ENCODE results near the gene ST7.

Gene ST7

DNA sequence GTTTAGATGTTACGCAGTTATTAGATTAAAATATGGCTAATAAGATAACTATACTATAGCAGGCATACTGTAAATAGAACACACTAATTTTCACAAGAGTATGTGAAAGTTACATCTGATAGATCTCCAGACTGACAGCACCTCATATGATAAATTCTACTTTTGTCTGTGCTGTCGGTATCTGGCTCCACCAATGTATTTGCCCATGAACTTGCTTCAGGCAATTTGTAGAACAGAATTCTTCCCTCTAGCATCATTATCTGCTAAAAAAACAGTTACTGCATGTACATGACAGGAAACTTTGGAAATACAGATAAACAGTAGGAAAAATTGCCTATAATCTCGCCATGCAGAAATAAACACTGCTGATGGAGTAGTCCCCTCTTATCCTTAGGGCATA, 231.8 kb downstream of the ST7 start:
- no peak for DNase-seq (ENCODE audit: extremely low spot score)
- CTCF ChIA-PET = no interaction called here
- TF ChIP-seq SUZ12 (IDR thresholded peaks at IDR 0.05) (no peak), SP1 (IDR thresholded peaks at IDR 0.05) (no peak), FOXA1 (IDR thresholded peaks at IDR 0.05) (no peak), LEF1 (IDR thresholded peaks at IDR 0.05; ENCODE audit: borderline replicate concordance) (no peak), L3MBTL2 (conservative IDR thresholded peaks at IDR 0.05) (no peak), FOXM1 (IDR thresholded peaks at IDR 0.05; ENCODE audit: borderline replicate concordance) (no peak), ELF4 (IDR thresholded peaks at IDR 0.05) (no peak), NFRKB (IDR thresholded peaks at IDR 0.05) (no peak), HDGF (IDR thresholded peaks at IDR 0.05; ENCODE audit: borderline replicate concordance) (no peak)
- POLR2A ChIA-PET = no interaction called here

DNA sequence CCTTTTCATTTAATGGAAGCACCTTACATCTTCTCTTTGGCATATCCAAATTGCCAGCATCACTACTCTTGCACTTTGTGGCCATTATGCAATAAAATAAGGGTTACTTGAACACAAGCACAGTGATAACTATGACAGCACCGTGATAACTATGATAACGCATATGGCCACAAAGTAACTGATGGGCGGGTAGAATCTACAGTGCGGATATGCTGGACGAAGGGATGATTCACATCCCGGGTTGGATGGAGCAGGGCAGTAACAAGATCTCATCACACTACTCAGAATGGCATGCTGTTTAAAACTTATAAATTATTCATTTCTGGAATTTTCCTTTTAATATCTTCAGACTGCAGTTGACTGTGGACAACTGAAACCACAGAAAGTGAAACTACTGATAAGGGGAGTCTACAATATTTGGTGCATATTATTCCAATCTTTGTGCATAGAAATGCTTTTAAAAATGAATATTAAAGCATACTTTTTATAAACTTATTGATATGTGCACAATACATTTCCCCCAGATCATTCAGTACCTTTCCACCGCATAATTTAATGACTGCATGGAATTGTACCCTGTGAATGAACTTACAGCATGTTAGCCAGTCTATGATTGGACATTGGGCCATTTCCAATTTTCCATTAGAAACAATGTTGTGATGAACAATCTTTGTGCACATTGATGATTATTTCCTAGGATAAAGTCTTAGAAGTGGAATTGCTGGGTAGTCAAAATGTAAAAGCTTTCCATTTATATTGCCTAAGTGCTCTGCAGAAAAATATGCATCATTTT, 233.1 kb downstream of the ST7 start:
- no peak for DNase-seq (ENCODE audit: extremely low spot score)
- ChIA-PET POLR2A (no interaction called here), CTCF (no interaction called here)
- TF ChIP-seq NFRKB (IDR thresholded peaks at IDR 0.05) (no peak), CTBP1 (IDR thresholded peaks at IDR 0.05; ENCODE audit: borderline replicate concordance) (no peak)

DNA sequence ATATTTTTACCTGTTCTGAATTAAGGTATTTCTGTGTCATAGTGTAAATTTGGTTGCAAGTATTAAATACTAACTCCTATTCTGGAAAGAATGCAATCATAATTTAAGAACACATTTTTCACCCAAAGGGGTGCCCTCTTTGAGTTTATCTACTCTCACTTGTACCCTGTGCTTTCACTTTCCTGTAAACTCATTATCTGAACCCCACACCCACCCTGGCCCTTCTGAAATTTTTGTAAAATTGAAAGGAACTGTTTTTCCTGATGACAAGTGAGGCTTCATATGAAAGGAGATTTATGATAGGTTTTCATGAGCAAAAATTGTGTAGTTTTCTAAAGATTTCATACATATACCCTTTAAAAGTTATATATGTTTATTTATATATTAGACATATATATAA, 235.1 kb downstream of the ST7 start:
- ChIA-PET POLR2A (no interaction called here), CTCF (no interaction called here)
- DNase-seq (ENCODE audit: extremely low spot score) = no peak
- no peak for TF ChIP-seq FOXM1 (IDR thresholded peaks at IDR 0.05; ENCODE audit: borderline replicate concordance)
- TF ChIP-seq NFRKB (IDR thresholded peaks at IDR 0.05) = no peak

DNA sequence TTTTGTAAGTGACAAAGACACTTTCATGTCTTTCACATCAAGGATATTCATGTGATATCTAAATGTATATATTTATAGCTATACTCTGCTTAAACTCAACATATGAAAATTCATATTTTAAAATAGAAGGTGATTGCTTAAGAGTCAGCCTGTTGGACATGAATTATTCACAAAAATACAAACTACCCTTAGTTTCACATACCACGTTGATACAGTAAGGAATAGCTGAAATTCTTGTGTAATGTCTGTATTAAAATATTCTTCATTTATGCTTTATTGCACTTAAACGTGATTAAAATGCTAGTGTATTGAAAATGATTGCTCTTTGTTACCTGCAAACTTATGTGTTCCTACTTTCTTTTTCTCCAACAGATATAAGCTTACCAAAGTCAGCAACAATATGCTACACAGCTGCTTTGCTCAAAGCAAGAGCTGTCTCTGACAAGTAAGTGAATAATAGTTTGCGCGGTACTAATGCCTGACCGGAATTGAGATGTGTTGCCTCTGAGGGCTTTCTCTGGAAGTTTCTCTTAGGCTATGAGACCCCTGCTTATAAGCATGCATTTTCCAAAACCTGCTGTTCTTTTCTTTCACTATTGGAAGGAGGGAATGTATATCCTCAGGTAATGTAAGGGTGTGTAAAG, 235.8 kb downstream of the ST7 start:
- POLR2A ChIA-PET = no interaction called here

DNA sequence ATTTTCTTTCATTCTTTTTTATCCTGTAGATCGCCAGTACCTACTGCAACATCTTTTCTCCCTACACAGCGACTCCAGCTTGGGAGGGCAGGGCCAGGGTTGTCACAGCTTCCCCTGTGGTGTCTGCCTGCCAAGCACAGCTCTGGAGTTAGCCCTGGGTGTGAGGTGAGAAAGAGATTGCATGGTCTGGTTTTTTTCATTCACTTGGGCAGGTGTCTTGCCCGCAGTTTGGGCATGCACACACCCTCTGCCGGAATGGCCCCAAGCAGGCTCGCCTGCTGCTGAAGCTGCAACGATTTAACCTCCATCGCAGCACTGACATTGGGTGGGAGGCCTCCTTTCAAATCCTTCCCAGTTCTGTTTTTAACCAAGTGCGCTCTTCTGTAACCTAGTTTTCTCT, 236.8 kb downstream of the ST7 start:
- no peak for DNase-seq (ENCODE audit: extremely low spot score)
- ChIA-PET POLR2A (no interaction called here), CTCF (no interaction called here)
- TF ChIP-seq TARDBP (IDR thresholded peaks at IDR 0.05) (no peak), LEF1 (IDR thresholded peaks at IDR 0.05; ENCODE audit: borderline replicate concordance) (no peak)

More for the DNA sequence above, 235.8 kb downstream of the ST7 start:
- no peak for DNase-seq (ENCODE audit: extremely low spot score)
- CTCF ChIA-PET = no interaction called here
- TF ChIP-seq FOXK2 (IDR thresholded peaks at IDR 0.05) (no peak), LEF1 (IDR thresholded peaks at IDR 0.05; ENCODE audit: borderline replicate concordance) (no peak), BHLHE40 (IDR thresholded peaks at IDR 0.05; ENCODE audit: borderline replicate concordance) (no peak), TARDBP (IDR thresholded peaks at IDR 0.05) (no peak), ARNT (IDR thresholded peaks at IDR 0.05) (no peak), SP1 (IDR thresholded peaks at IDR 0.05) (no peak), NFRKB (IDR thresholded peaks at IDR 0.05) (no peak), HDGF (IDR thresholded peaks at IDR 0.05; ENCODE audit: borderline replicate concordance) (no peak), SUZ12 (IDR thresholded peaks at IDR 0.05) (no peak), CTBP1 (IDR thresholded peaks at IDR 0.05; ENCODE audit: borderline replicate concordance) (no peak), ELF4 (IDR thresholded peaks at IDR 0.05) (no peak), FOXA1 (IDR thresholded peaks at IDR 0.05) (no peak), L3MBTL2 (conservative IDR thresholded peaks at IDR 0.05) (no peak), FOXM1 (IDR thresholded peaks at IDR 0.05; ENCODE audit: borderline replicate concordance) (no peak), ZNF384 (IDR thresholded peaks at IDR 0.05) (no peak)
- TF ChIP-seq, protein P1, sequence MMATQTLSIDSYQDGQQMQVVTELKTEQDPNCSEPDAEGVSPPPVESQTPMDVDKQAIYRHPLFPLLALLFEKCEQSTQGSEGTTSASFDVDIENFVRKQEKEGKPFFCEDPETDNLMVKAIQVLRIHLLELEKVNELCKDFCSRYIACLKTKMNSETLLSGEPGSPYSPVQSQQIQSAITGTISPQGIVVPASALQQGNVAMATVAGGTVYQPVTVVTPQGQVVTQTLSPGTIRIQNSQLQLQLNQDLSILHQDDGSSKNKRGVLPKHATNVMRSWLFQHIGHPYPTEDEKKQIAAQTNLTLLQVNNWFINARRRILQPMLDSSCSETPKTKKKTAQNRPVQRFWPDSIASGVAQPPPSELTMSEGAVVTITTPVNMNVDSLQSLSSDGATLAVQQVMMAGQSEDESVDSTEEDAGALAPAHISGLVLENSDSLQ (IDR thresholded peaks at IDR 0.05) = no peak

DNA sequence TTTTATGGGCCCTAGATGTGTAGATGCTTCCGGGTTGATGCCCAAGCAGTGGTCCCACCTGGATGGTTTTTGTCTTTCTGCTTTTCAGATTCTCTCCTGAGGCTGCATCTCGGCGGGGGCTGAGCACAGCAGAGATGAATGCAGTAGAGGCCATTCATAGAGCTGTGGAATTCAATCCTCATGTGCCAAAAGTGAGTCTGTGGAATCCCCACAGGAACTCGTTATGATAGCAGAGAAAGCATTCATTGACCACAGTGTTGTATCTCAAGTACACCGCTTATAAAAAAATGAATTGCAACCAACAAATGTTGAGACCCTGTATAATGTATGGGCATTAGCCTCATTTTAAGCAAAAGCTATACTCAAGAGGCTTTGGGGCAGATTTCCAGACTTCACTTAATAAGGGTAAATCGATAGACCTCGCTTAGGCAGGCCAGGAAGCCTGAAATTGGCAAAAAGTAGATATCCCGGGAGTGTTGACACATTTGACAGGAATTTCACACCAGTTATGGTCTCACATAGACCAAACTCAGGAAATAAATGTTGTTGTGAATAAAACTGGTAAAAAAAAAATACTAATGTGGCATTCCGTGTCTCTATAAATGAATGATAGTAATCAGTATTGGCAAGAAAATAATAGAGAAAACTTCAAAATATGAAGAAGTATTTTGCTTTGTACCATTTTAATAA, 237.6 kb downstream of the ST7 start:
- POLR2A ChIA-PET = no interaction called here
- CTCF ChIA-PET = no interaction called here
- DNase-seq (ENCODE audit: extremely low spot score) = no peak
- no peak for TF ChIP-seq ZNF384 (IDR thresholded peaks at IDR 0.05)
- TF ChIP-seq, protein P1 (IDR thresholded peaks at IDR 0.05) = no peak
- TF ChIP-seq BHLHE40 (IDR thresholded peaks at IDR 0.05; ENCODE audit: borderline replicate concordance) = no peak
- no peak for TF ChIP-seq FOXK2 (IDR thresholded peaks at IDR 0.05)
- no peak for TF ChIP-seq LEF1 (IDR thresholded peaks at IDR 0.05; ENCODE audit: borderline replicate concordance)
- TF ChIP-seq TARDBP (IDR thresholded peaks at IDR 0.05) = no peak
- TF ChIP-seq ELF4 (IDR thresholded peaks at IDR 0.05) = no peak
- no peak for TF ChIP-seq ARNT (IDR thresholded peaks at IDR 0.05)
- TF ChIP-seq SP1 (IDR thresholded peaks at IDR 0.05) = no peak
- TF ChIP-seq SUZ12 (IDR thresholded peaks at IDR 0.05) = no peak
- TF ChIP-seq NFRKB (IDR thresholded peaks at IDR 0.05) = no peak
- TF ChIP-seq HDGF (IDR thresholded peaks at IDR 0.05; ENCODE audit: borderline replicate concordance) = no peak

DNA sequence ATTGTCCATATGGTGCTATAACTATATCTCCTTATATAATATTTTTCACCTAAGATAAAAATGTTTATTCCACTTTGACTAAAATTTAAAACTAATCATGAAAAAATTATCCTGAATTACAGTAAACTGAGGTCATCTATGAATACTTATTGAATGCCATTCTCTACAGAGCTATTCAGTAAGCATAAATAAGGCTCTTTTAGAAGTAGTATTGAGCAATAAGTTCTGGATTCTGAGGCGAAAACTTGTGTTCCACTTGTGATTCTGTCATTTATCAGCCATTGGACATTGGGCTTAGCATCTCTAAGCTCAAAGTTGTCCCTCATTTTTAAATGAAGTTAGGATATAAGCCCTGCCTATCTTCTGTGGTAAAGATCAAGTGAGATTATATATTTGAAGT, 238.8 kb downstream of the ST7 start:
- CTCF ChIA-PET = no interaction called here

More for the DNA sequence above, 238.8 kb downstream of the ST7 start:
- POLR2A ChIA-PET = no interaction called here
- no peak for TF ChIP-seq SUZ12 (IDR thresholded peaks at IDR 0.05)
- TF ChIP-seq TARDBP (IDR thresholded peaks at IDR 0.05) = no peak
- TF ChIP-seq HDGF (IDR thresholded peaks at IDR 0.05; ENCODE audit: borderline replicate concordance) = no peak
- TF ChIP-seq LEF1 (IDR thresholded peaks at IDR 0.05; ENCODE audit: borderline replicate concordance) = no peak
- TF ChIP-seq ARNT (IDR thresholded peaks at IDR 0.05) = no peak
- no peak for TF ChIP-seq L3MBTL2 (conservative IDR thresholded peaks at IDR 0.05)
- no peak for TF ChIP-seq FOXK2 (IDR thresholded peaks at IDR 0.05)
- TF ChIP-seq CTBP1 (IDR thresholded peaks at IDR 0.05; ENCODE audit: borderline replicate concordance) = no peak
- TF ChIP-seq ZNF384 (IDR thresholded peaks at IDR 0.05) = no peak
- no peak for TF ChIP-seq SP1 (IDR thresholded peaks at IDR 0.05)
- TF ChIP-seq BHLHE40 (IDR thresholded peaks at IDR 0.05; ENCODE audit: borderline replicate concordance) = no peak
- TF ChIP-seq NFRKB (IDR thresholded peaks at IDR 0.05) = no peak
- no peak for DNase-seq (ENCODE audit: extremely low spot score)

All from HEK293T (cell line).